Neural cell (in vitro differentiated cells): Measurements from ENCODE around the gene WDR75. TPM values are rescaled to one million over a fixed set of nuclear protein-coding genes. Genes with fewer than 3 reads are reported as not detected.

Experiments used
- H2AFZ ChIP-seq: fragments of 200-600, 300-800 bp; sonication (generic), shearing (Covaris generic); 2 replicates; pipeline ENCODE4 v1.6.0; 2014; ENCODE audit warnings: low read depth, mild to moderate bottlenecking, antibody characterized with exemption, low read length, moderate library complexity
- H3F3A ChIP-seq: fragments of 200-600 bp; shearing (Covaris generic); 2 replicates; pipeline ENCODE4 v1.6.1; 2016; ENCODE audit warnings: mild to moderate bottlenecking, moderate library complexity, mixed read lengths, antibody characterized with exemption, low read length; ENCODE audit not compliant: insufficient read depth, poor library complexity, severe bottlenecking
- H3K27ac ChIP-seq: fragments of 200-600, 300-800 bp; sonication (generic), shearing (Covaris generic); 2 replicates; pipeline ENCODE4 v1.5.1; 2014; ENCODE audit warnings: mild to moderate bottlenecking, low read length, moderate library complexity
- H3K27me3 ChIP-seq: fragments of 300-800, 200-600 bp; sonication (generic), shearing (Covaris generic); 2 replicates; pipeline ENCODE4 v1.6.0; 2014; ENCODE audit warnings: mild to moderate bottlenecking, low read depth, low read length, moderate library complexity; ENCODE audit not compliant: insufficient read depth
- H3K36me3 ChIP-seq: fragments of 300-800, 200-600 bp; sonication (generic), shearing (Covaris generic); 2 replicates; pipeline ENCODE4 v1.5.1; 2014; ENCODE audit warnings: mild to moderate bottlenecking, antibody characterized with exemption, low read length, moderate library complexity; ENCODE audit not compliant: insufficient read depth
- H3K4me2 ChIP-seq: fragments of 300-800, 200-600 bp; sonication (generic), shearing (Covaris generic); 2 replicates; pipeline ENCODE4 v1.6.0; 2014; ENCODE audit warnings: mild to moderate bottlenecking, low read length
- H3K4me3 ChIP-seq: fragments of 300-800, 200-600 bp; sonication (generic), shearing (Covaris generic); 2 replicates; pipeline ENCODE4 v1.5.1; 2014; ENCODE audit warnings: mild to moderate bottlenecking, low read length, moderate library complexity
- H3K79me2 ChIP-seq: fragments of 200-600 bp; shearing (Covaris generic); replicated peaks from 2 replicates; pipeline ENCODE4 v1.6.0; 2014; ENCODE audit warnings: mild to moderate bottlenecking, low read length, moderate library complexity; ENCODE audit not compliant: insufficient read depth
- H3K9ac ChIP-seq: fragments of 300-800, 200-600 bp; sonication (generic), shearing (Covaris generic); 2 replicates; pipeline ENCODE4 v1.6.1; 2016; ENCODE audit warnings: mild to moderate bottlenecking, low read length, mixed read lengths
- H3K9me2 ChIP-seq: fragments of 200-600 bp; shearing (Covaris generic); 2 replicates; pipeline ENCODE4 v1.6.1; 2016; ENCODE audit warnings: mild to moderate bottlenecking, low read length, mixed read lengths; ENCODE audit not compliant: insufficient read depth
- H3K9me3 ChIP-seq: fragments of 200-600, 300-800 bp; sonication (generic), shearing (Covaris generic); 2 replicates; pipeline ENCODE4 v1.6.1; 2016; ENCODE audit warnings: mild to moderate bottlenecking, mixed run types, low read length, moderate library complexity, mixed read lengths
- H4K20me1 ChIP-seq: fragments of 200-600 bp; shearing (Covaris generic); 2 replicates; pipeline ENCODE4 v1.6.1; 2016; ENCODE audit warnings: mild to moderate bottlenecking, mixed run types; ENCODE audit not compliant: insufficient read depth
- EP300 ChIP-seq: fragments of 450-650 bp; conservative IDR thresholded peaks from 2 replicates; pipeline ENCODE4 v1.6.1; 2014; ENCODE audit warnings: antibody characterized with exemption, mild to moderate bottlenecking, moderate library complexity; ENCODE audit not compliant: poor library complexity, severe bottlenecking
- EZH2 ChIP-seq: fragments of 200-600, 300-800 bp; shearing (Covaris generic), sonication (generic); IDR thresholded peaks from 2 replicates; pipeline ENCODE4 v1.6.1; 2014; ENCODE audit warnings: antibody characterized with exemption, low read length, borderline replicate concordance, mild to moderate bottlenecking; ENCODE audit not compliant: insufficient read depth, poor library complexity, severe bottlenecking
- MXI1 ChIP-seq: fragments of 450-650 bp; conservative IDR thresholded peaks from 2 replicates; pipeline ENCODE4 v1.6.1; 2014; ENCODE audit warnings: antibody characterized with exemption, mild to moderate bottlenecking; ENCODE audit not compliant: poor library complexity, severe bottlenecking
- POLR2AphosphoS5 ChIP-seq: IDR thresholded peaks from 2 replicates; pipeline ENCODE4 v1.6.1; 2012
- RAD21 ChIP-seq: fragments of 450-650 bp; conservative IDR thresholded peaks from 2 replicates; pipeline ENCODE4 v1.6.1; 2014; ENCODE audit warnings: antibody characterized with exemption, mild to moderate bottlenecking, moderate library complexity
- SMC3 ChIP-seq: fragments of 450-650 bp; conservative IDR thresholded peaks from 2 replicates; pipeline ENCODE4 v1.6.1; 2014; ENCODE audit warnings: antibody characterized with exemption, mild to moderate bottlenecking, moderate library complexity; ENCODE audit not compliant: poor library complexity
- TAF1 ChIP-seq: IDR thresholded peaks from 2 replicates; pipeline ENCODE4 v1.6.1; 2012; ENCODE audit warnings: low read depth
- polyA plus RNA-seq: library from polyadenylated mRNA; depleted of rRNA; stranded (reverse); fragments of >200 nt; gene quantifications from 2 replicates; pipeline ENCODE4 v1.2.3, GENCODE V29; 2014
- TF ChIP-seq, protein P1 (sequence below): fragments of 450-650 bp; IDR thresholded peaks from 2 replicates; pipeline ENCODE4 v1.5.1; 2014; ENCODE audit warnings: antibody characterized with exemption, mild to moderate bottlenecking, moderate library complexity; ENCODE audit not compliant: poor library complexity, severe bottlenecking
- TF ChIP-seq, protein P2 (sequence below): IDR thresholded peaks from 2 replicates; pipeline ENCODE4 v1.6.1; 2012; ENCODE audit warnings: borderline replicate concordance

WDR75 gene
- polyA plus RNA-seq, 1 donor from 2014 or later = 62.5 TPM

- H3K9me2 ChIP-seq = no peaks in the 10 kb centered on the region
- TF ChIP-seq TAF1 = no peak
- no peak for TF ChIP-seq EZH2
- TF ChIP-seq MXI1 = no peak
- TF ChIP-seq EP300 = no peak
- TF ChIP-seq, protein P1, sequence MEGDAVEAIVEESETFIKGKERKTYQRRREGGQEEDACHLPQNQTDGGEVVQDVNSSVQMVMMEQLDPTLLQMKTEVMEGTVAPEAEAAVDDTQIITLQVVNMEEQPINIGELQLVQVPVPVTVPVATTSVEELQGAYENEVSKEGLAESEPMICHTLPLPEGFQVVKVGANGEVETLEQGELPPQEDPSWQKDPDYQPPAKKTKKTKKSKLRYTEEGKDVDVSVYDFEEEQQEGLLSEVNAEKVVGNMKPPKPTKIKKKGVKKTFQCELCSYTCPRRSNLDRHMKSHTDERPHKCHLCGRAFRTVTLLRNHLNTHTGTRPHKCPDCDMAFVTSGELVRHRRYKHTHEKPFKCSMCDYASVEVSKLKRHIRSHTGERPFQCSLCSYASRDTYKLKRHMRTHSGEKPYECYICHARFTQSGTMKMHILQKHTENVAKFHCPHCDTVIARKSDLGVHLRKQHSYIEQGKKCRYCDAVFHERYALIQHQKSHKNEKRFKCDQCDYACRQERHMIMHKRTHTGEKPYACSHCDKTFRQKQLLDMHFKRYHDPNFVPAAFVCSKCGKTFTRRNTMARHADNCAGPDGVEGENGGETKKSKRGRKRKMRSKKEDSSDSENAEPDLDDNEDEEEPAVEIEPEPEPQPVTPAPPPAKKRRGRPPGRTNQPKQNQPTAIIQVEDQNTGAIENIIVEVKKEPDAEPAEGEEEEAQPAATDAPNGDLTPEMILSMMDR = no peak
- no peak for TF ChIP-seq POLR2AphosphoS5
- no peak for TF ChIP-seq RAD21
- TF ChIP-seq, protein P2, sequence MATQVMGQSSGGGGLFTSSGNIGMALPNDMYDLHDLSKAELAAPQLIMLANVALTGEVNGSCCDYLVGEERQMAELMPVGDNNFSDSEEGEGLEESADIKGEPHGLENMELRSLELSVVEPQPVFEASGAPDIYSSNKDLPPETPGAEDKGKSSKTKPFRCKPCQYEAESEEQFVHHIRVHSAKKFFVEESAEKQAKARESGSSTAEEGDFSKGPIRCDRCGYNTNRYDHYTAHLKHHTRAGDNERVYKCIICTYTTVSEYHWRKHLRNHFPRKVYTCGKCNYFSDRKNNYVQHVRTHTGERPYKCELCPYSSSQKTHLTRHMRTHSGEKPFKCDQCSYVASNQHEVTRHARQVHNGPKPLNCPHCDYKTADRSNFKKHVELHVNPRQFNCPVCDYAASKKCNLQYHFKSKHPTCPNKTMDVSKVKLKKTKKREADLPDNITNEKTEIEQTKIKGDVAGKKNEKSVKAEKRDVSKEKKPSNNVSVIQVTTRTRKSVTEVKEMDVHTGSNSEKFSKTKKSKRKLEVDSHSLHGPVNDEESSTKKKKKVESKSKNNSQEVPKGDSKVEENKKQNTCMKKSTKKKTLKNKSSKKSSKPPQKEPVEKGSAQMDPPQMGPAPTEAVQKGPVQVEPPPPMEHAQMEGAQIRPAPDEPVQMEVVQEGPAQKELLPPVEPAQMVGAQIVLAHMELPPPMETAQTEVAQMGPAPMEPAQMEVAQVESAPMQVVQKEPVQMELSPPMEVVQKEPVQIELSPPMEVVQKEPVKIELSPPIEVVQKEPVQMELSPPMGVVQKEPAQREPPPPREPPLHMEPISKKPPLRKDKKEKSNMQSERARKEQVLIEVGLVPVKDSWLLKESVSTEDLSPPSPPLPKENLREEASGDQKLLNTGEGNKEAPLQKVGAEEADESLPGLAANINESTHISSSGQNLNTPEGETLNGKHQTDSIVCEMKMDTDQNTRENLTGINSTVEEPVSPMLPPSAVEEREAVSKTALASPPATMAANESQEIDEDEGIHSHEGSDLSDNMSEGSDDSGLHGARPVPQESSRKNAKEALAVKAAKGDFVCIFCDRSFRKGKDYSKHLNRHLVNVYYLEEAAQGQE = no peak
- TF ChIP-seq SMC3 = no peak
- no peaks in the 10 kb centered on the region for H3F3A ChIP-seq
- H3K9me3 ChIP-seq = no peaks in the 10 kb centered on the region
- H3K27me3 ChIP-seq = no peaks in the 10 kb centered on the region
- H4K20me1 ChIP-seq = no peaks in the 10 kb centered on the region
- no peak overlapping the region for H3K27ac ChIP-seq
- no peaks in the 10 kb centered on the region for H3K36me3 ChIP-seq
- H3K79me2 ChIP-seq = no peaks in the 10 kb centered on the region
- H2AFZ ChIP-seq = no peak overlapping the region
- H3K4me3 ChIP-seq = no peak overlapping the region
- H3K4me2 ChIP-seq = no peak overlapping the region
- no peak overlapping the region for H3K9ac ChIP-seq
These were observed 16.3 kb upstream of the WDR75 start for GRCh38 chr2:189424961-189425360.

GRCh38 chr2:189425676-189426075 is 15.6 kb upstream of the WDR75 start:
- Histone ChIP-seq H3K4me3 (no peak overlapping the region), H2AFZ (no peak overlapping the region), H3K9me3 (no peaks in the 10 kb centered on the region), H3K79me2 (no peaks in the 10 kb centered on the region), H3K4me2 (no peak overlapping the region), H4K20me1 (no peaks in the 10 kb centered on the region), H3K9ac (no peak overlapping the region), H3K27ac (no peak overlapping the region), H3K36me3 (no peaks in the 10 kb centered on the region), H3K9me2 (no peaks in the 10 kb centered on the region), H3K27me3 (no peaks in the 10 kb centered on the region), H3F3A (no peaks in the 10 kb centered on the region)
- TF ChIP-seq, protein P2 = no peak
- TF ChIP-seq MXI1 = no peak
- TF ChIP-seq, protein P1 = no peak
- no peak for TF ChIP-seq POLR2AphosphoS5
- TF ChIP-seq EP300 = no peak
- TF ChIP-seq RAD21 = no peak
- TF ChIP-seq TAF1 = no peak
- TF ChIP-seq SMC3 = no peak
- no peak for TF ChIP-seq EZH2
